WTC11 (cell line): ENCODE data around the gene ARHGAP6. TPM values are rescaled to one million over a fixed set of nuclear protein-coding genes. Genes with fewer than 3 reads are reported as not detected.

ENCODE experiments used
- ATAC-seq: fragments of 200-7000 bp; cut with Tn5 transposase; 2 replicates; pipeline ENCODE4 v1.10.0; 2021; ENCODE audit warnings: mild to moderate bottlenecking, moderate library complexity
- CTCF ChIA-PET: fragments of 300-600 bp; sonication (Branson Sonifier 250); formaldehyde crosslinking; loops from one replicate; lab custom pipeline; 2021; ENCODE audit warnings: antibody characterized with exemption; lab: Charles Lee
- POLR2A ChIA-PET: fragments of 350-600 bp; sonication (Branson Sonifier 250); formaldehyde crosslinking; loops from one replicate; lab custom pipeline; 2021; ENCODE audit warnings: antibody characterized with exemption; lab: Charles Lee
- DNase-seq: peaks from one replicate; pipeline ENCODE4 v3.0.0; 2021; ENCODE audit warnings: low spot score
- H3K27ac Mint-ChIP-seq: 2 replicates; pipeline ENCODE4 v1.8.0; 2021; ENCODE audit warnings: mixed read lengths
- H3K27me3 Mint-ChIP-seq: 2 replicates; pipeline ENCODE4 v1.8.0; 2021; ENCODE audit warnings: low read depth, mild to moderate bottlenecking, moderate library complexity, mixed read lengths
- H3K36me3 Mint-ChIP-seq: 2 replicates; pipeline ENCODE4 v1.8.0; 2021; ENCODE audit warnings: mixed read lengths
- H3K4me1 Mint-ChIP-seq: 2 replicates; pipeline ENCODE4 v1.8.0; 2022; ENCODE audit warnings: mixed read lengths
- H3K4me3 Mint-ChIP-seq: 2 replicates; pipeline ENCODE4 v1.8.0; 2021; ENCODE audit warnings: mild to moderate bottlenecking, moderate library complexity, mixed read lengths
- H3K9me3 Mint-ChIP-seq: 2 replicates; pipeline ENCODE4 v1.8.0; 2021; ENCODE audit warnings: mixed read lengths
- ELF4 ChIP-seq: sonication (generic); formaldehyde crosslinking; IDR thresholded peaks from 2 replicates; pipeline ENCODE4 v1.8.1; 2022; ENCODE audit warnings: low read depth, mild to moderate bottlenecking, moderate library complexity, missing genetic modification reagents
- FOXK1 ChIP-seq: sonication (generic); formaldehyde crosslinking; IDR thresholded peaks from 2 replicates; pipeline ENCODE4 v1.8.0; 2022; ENCODE audit warnings: mild to moderate bottlenecking, moderate library complexity, missing genetic modification reagents
- GRHL2 ChIP-seq: fragments of 250-450 bp; sonication (Bioruptor Pico); IDR thresholded peaks from 2 replicates; pipeline ENCODE4 v1.8.0; 2022; ENCODE audit warnings: mild to moderate bottlenecking, moderate library complexity; ENCODE audit not compliant: insufficient replicate concordance, severe bottlenecking
- GTF2I ChIP-seq: fragments of 250-450 bp; sonication (Bioruptor Pico); conservative IDR thresholded peaks from 2 replicates; pipeline ENCODE4 v1.4.0; 2021; ENCODE audit warnings: mild to moderate bottlenecking
- IRF2 ChIP-seq: sonication (generic); formaldehyde crosslinking; IDR thresholded peaks from 2 replicates; pipeline ENCODE4 v1.8.0; 2022; ENCODE audit warnings: low read depth, missing genetic modification reagents, borderline replicate concordance
- MYBL2 ChIP-seq: sonication (generic); formaldehyde crosslinking; IDR thresholded peaks from 2 replicates; pipeline ENCODE4 v1.8.1; 2023; ENCODE audit warnings: mild to moderate bottlenecking, moderate library complexity, missing genetic modification reagents
- SMAD3 ChIP-seq: sonication (generic); formaldehyde crosslinking; IDR thresholded peaks from 2 replicates; pipeline ENCODE4 v1.8.0; 2022; ENCODE audit warnings: missing genetic modification reagents, mild to moderate bottlenecking, borderline replicate concordance
- SP1 ChIP-seq: sonication (generic); formaldehyde crosslinking; conservative IDR thresholded peaks from 2 replicates; pipeline ENCODE4 v1.8.1; 2022; ENCODE audit warnings: missing genetic modification reagents
- ZNF317 ChIP-seq: sonication (generic); formaldehyde crosslinking; IDR thresholded peaks from 2 replicates; pipeline ENCODE4 v1.8.1; 2023; ENCODE audit warnings: low read depth, mild to moderate bottlenecking, moderate library complexity, missing genetic modification reagents, borderline replicate concordance
- ZNF423 ChIP-seq: fragments of 250-450 bp; sonication (Bioruptor Pico); IDR thresholded peaks from 2 replicates; pipeline ENCODE4 v2.1.2; 2022; ENCODE audit warnings: mild to moderate bottlenecking, moderate library complexity
- total RNA-seq: library from RNA; stranded (reverse); gene quantifications from 3 replicates; pipeline ENCODE4 v1.2.3, GENCODE V29; 2021
- TF ChIP-seq, protein P1 (sequence below): sonication (generic); formaldehyde crosslinking; IDR thresholded peaks from 2 replicates; pipeline ENCODE4 v1.8.1; 2022; ENCODE audit warnings: low read depth, mild to moderate bottlenecking, moderate library complexity, missing genetic modification reagents, borderline replicate concordance
- TF ChIP-seq, protein P2 (sequence below): sonication (generic); formaldehyde crosslinking; IDR thresholded peaks from 2 replicates; pipeline ENCODE4 v1.8.1; 2022; ENCODE audit warnings: low read depth, missing genetic modification reagents, borderline replicate concordance
- TF ChIP-seq, protein P3 (sequence below): fragments of 250-450 bp; sonication (Bioruptor Pico); IDR thresholded peaks from 2 replicates; pipeline ENCODE4 v1.9.0; 2021; ENCODE audit warnings: mild to moderate bottlenecking
- TF ChIP-seq, protein P4 (sequence below): fragments of 250-450 bp; sonication (Bioruptor Pico); IDR thresholded peaks from 2 replicates; pipeline ENCODE4 v1.9.0; 2021; ENCODE audit warnings: moderate library complexity, mild to moderate bottlenecking, inconsistent platforms, borderline replicate concordance
- TF ChIP-seq, protein P5 (sequence below): fragments of 200-600 bp; IDR thresholded peaks from 2 replicates; pipeline ENCODE4 v1.8.0; 2022; ENCODE audit warnings: antibody characterized with exemption

The ARHGAP6 gene
- total RNA-seq, 1 experiment from 2014 or later: 1.0 TPM

DNA sequence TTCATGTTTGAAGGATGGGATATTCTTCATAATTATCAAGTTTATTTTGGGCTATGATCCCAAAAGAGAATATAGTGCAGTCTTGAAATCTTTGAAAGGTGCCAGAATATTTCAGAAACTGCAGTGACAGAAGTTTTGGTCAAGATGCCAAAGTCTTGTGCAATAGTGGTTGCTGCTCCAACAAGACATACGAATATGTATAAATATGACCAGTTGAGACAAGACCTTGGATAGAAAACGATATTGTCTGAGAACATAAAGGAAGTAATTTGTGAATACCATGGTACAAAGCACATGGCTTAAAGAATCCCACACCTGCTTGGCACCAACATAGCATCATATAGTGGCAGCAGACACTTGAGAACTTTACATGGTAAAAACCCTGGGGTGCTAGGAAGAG, 421.1 kb downstream of the ARHGAP6 start:
- Mint-ChIP-seq H3K36me3 (no peaks in the 10 kb centered on the region), H3K4me1 (no peaks in the 10 kb centered on the region), H3K4me3 (no peak overlapping the region), H3K27ac (no peak overlapping the region), H3K9me3 (no peaks in the 10 kb centered on the region), H3K27me3 (no peaks in the 10 kb centered on the region)
- DNase-seq (no peak), ATAC-seq (no peak)
- CTCF ChIA-PET: no interaction called here
- POLR2A ChIA-PET: no interaction called here
- no peak for TF ChIP-seq IRF2 (CRISPR knock-in tag)
- TF ChIP-seq, protein P1, sequence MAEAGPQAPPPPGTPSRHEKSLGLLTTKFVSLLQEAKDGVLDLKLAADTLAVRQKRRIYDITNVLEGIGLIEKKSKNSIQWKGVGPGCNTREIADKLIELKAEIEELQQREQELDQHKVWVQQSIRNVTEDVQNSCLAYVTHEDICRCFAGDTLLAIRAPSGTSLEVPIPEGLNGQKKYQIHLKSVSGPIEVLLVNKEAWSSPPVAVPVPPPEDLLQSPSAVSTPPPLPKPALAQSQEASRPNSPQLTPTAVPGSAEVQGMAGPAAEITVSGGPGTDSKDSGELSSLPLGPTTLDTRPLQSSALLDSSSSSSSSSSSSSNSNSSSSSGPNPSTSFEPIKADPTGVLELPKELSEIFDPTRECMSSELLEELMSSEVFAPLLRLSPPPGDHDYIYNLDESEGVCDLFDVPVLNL: no peak
- TF ChIP-seq, protein P2, sequence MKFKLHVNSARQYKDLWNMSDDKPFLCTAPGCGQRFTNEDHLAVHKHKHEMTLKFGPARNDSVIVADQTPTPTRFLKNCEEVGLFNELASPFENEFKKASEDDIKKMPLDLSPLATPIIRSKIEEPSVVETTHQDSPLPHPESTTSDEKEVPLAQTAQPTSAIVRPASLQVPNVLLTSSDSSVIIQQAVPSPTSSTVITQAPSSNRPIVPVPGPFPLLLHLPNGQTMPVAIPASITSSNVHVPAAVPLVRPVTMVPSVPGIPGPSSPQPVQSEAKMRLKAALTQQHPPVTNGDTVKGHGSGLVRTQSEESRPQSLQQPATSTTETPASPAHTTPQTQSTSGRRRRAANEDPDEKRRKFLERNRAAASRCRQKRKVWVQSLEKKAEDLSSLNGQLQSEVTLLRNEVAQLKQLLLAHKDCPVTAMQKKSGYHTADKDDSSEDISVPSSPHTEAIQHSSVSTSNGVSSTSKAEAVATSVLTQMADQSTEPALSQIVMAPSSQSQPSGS (CRISPR knock-in tag): no peak
- TF ChIP-seq, protein P3, sequence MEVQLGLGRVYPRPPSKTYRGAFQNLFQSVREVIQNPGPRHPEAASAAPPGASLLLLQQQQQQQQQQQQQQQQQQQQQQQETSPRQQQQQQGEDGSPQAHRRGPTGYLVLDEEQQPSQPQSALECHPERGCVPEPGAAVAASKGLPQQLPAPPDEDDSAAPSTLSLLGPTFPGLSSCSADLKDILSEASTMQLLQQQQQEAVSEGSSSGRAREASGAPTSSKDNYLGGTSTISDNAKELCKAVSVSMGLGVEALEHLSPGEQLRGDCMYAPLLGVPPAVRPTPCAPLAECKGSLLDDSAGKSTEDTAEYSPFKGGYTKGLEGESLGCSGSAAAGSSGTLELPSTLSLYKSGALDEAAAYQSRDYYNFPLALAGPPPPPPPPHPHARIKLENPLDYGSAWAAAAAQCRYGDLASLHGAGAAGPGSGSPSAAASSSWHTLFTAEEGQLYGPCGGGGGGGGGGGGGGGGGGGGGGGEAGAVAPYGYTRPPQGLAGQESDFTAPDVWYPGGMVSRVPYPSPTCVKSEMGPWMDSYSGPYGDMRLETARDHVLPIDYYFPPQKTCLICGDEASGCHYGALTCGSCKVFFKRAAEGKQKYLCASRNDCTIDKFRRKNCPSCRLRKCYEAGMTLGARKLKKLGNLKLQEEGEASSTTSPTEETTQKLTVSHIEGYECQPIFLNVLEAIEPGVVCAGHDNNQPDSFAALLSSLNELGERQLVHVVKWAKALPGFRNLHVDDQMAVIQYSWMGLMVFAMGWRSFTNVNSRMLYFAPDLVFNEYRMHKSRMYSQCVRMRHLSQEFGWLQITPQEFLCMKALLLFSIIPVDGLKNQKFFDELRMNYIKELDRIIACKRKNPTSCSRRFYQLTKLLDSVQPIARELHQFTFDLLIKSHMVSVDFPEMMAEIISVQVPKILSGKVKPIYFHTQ (CRISPR knock-in tag): no peak

DNA sequence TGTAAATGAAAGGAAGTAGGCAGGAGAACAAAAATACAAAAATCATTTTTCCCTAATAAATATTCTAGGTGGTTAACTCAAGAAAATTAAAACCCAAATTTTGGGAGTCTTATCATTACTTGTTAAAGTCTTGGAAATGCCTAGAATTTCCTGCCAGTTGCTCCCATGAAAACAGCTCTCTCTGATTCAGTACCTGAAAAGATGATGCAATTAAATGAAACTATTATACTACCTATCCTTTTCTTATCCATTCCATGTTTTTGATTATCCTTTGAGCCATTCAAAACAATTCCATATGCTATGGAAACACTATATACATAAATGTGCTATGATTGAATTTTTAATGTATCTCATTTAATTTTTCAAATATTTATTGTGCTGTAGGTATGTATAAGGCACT, 423.0 kb downstream of the ARHGAP6 start:
- no peak overlapping the region for H3K27ac Mint-ChIP-seq
- CTCF ChIA-PET: interaction anchor here (1.4 kb wide), 1 partner anchor 28 kb away, joined by 3 read pairs; no protein-coding TSS in a partner anchor
- POLR2A ChIA-PET: no interaction called here

DNA sequence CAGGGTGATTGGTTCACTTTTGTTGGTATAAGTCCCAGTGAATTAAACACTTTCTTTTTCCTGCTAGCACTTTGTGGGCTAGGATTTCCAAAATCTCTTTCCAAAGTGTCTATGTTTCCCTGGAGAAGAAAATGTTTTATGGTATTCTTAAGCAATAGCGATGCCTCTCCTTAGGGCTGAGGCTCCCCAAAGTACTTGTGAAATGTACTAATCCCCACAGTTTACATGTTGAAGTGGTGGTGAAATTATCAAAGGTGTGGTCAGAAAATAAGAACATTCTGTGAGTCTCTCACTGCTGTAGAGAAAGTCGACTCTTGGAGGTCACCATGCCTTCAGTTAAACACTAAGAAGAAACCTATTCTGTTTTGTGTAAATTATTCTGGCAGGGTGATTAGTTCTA, 424.0 kb downstream of the ARHGAP6 start:
- Mint-ChIP-seq H3K4me3 (no peak overlapping the region), H3K27ac (no peak overlapping the region), H3K9me3 (no peaks in the 10 kb centered on the region), H3K27me3 (no peaks in the 10 kb centered on the region), H3K4me1 (no peaks in the 10 kb centered on the region), H3K36me3 (no peaks in the 10 kb centered on the region)
- no peak for DNase-seq
- POLR2A ChIA-PET: no interaction called here
- CTCF ChIA-PET: no interaction called here
- ATAC-seq: no peak
- no peak for TF ChIP-seq ZNF423 (CRISPR knock-in tag)
- no peak for TF ChIP-seq GRHL2
- TF ChIP-seq, all 79 proteins: peak for 0

More for the DNA sequence above, 423.0 kb downstream of the ARHGAP6 start:
- Mint-ChIP-seq H3K27me3 (no peaks in the 10 kb centered on the region), H3K9me3 (no peaks in the 10 kb centered on the region), H3K4me1 (no peaks in the 10 kb centered on the region), H3K36me3 (no peaks in the 10 kb centered on the region), H3K4me3 (no peak overlapping the region)
- no peak for TF ChIP-seq MYBL2 (CRISPR knock-in tag)
- TF ChIP-seq, protein P4, sequence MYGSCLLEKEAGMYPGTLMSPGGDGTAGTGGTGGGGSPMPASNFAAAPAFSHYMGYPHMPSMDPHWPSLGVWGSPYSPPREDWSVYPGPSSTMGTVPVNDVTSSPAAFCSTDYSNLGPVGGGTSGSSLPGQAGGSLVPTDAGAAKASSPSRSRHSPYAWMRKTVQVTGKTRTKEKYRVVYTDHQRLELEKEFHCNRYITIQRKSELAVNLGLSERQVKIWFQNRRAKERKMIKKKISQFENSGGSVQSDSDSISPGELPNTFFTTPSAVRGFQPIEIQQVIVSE (CRISPR knock-in tag): no peak
- no peak for TF ChIP-seq SMAD3 (CRISPR knock-in tag)
- ATAC-seq (no peak), DNase-seq (no peak)

DNA sequence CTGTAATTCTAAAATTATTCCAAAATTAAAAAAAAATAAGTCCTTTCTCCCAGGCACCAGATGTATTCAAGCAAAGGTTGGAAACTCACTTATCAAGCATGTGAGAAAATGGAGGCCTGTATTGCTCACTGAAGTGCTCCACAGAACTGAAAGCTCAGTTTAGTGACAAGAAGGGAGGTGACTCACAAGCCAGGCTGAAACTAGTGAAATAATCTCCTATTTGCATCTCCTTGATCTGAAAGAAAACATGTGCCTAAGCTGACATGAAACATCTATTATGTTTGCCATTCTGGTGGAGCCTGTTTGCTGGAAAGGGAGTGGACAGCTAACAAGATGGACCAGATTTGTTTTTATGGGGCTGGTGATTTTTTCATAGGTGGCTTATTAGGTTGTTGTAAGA, 426.5 kb downstream of the ARHGAP6 start:
- DNase-seq (no peak), ATAC-seq (no peak)
- no peaks in the 10 kb centered on the region for H3K27me3 Mint-ChIP-seq
- H3K9me3 Mint-ChIP-seq: peaks cover 7% of the 10 kb centered on the region
- ChIA-PET POLR2A (no interaction called here), CTCF (no interaction called here)
- H3K4me1 Mint-ChIP-seq: peaks cover 6% of the 10 kb centered on the region; the same call in 1 of the 2 replicates
- H3K36me3 Mint-ChIP-seq: peaks cover 2% of the 10 kb centered on the region
- no peak overlapping the region for H3K27ac Mint-ChIP-seq
- H3K4me3 Mint-ChIP-seq: no peak overlapping the region
- no peak for TF ChIP-seq SP1 (CRISPR knock-in tag)
- no peak for TF ChIP-seq GTF2I
- TF ChIP-seq IRF2 (CRISPR knock-in tag): no peak
- no peak for TF ChIP-seq ZNF317 (CRISPR knock-in tag)
- no peak for TF ChIP-seq FOXK1 (CRISPR knock-in tag)
- no peak for TF ChIP-seq ELF4
- TF ChIP-seq, protein P3 (CRISPR knock-in tag): no peak
- TF ChIP-seq, protein P5, sequence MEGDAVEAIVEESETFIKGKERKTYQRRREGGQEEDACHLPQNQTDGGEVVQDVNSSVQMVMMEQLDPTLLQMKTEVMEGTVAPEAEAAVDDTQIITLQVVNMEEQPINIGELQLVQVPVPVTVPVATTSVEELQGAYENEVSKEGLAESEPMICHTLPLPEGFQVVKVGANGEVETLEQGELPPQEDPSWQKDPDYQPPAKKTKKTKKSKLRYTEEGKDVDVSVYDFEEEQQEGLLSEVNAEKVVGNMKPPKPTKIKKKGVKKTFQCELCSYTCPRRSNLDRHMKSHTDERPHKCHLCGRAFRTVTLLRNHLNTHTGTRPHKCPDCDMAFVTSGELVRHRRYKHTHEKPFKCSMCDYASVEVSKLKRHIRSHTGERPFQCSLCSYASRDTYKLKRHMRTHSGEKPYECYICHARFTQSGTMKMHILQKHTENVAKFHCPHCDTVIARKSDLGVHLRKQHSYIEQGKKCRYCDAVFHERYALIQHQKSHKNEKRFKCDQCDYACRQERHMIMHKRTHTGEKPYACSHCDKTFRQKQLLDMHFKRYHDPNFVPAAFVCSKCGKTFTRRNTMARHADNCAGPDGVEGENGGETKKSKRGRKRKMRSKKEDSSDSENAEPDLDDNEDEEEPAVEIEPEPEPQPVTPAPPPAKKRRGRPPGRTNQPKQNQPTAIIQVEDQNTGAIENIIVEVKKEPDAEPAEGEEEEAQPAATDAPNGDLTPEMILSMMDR: no peak
